SK-MEL-5 (cell line): Measurements from ENCODE around the gene DPP6. TPM values are rescaled to one million over a fixed set of nuclear protein-coding genes. Genes with fewer than 3 reads are reported as not detected.

Source experiments
- DNase-seq: peaks from one replicate; pipeline ENCODE4 v3.0.0-alpha.2; 2016; ENCODE audit warnings: low read depth, low spot score
- in situ Hi-C: cut with HindIII; loops from 2 replicates; pipeline ENCODE4 v1.10.0; 2016; ENCODE audit warnings: low sequenced_read_pairs, high pct_unique_total_duplicates, low pct_unique_long_range_greater_than_20kb
- total RNA-seq: library from RNA; depleted of rRNA; stranded (reverse); fragments of >200 nt; shearing (Covaris generic); gene quantifications from 2 replicates; pipeline ENCODE4 v1.2.3, GENCODE V29; 2014

DPP6 gene
- total RNA-seq, 1 experiment from 2014 or later, result 0.87 TPM

DNA sequence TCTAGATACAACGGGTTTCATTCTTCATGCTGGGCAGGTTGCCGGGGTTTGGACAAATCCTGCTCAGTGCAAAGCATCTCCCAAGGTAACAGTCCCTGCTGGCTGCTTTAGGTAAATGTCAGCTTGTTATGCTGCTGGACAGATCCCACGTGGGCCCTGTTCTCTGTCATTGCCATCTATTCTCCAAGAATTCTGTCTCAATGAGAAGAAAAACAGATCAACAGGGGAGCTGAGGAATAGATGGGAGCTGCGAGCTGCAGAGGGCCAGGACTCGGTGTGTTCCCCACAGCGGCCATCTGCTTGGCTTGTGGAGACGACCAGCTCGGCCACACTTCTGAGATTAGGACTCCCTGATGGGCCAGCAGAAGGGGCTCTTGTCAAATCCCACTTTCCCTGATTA, 235.2 kb downstream of the DPP6 start:
- in situ Hi-C loops, result no loop called here
- DNase-seq, result no peak

DNA sequence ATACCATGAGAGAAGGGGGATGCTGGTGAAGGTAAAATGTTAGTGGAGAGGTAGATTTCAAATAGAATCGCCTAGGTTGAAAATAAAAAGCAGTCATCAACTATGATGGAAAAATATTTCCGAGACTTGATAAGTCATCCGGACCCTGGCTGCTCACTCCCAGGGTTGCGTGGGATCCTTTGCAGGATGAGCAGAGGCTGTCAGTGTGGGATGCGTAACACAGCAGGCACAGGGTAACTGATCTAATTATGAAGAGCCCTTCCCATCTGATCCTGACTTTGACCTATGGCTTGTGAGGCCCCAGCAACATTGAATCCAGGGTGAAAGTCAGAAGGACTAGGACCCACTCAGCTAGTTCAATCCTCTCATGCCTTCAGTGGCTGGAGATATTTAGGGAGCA, 236.9 kb downstream of the DPP6 start:
- no peak for DNase-seq
- in situ Hi-C loops, result no loop called here

DNA sequence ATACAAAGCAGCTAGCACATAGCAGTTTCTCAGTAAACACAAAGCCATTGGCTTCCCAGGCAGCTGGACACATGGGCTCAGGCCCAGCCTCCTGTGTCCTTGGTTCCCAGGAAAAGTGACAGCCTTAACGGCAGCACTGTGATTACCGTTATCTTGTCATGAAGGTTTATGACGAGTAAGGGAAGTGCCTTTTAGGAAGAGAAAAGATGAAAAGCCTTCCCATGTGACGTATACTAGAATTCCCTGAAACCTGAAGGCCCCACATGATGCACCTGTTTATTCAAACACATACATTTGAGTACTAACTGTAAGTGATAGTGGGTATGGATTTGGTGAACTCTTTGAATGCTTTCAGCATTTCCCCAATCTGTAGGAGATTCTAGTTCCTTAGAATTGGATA, 244.2 kb downstream of the DPP6 start:
- no peak for DNase-seq
- in situ Hi-C loops, result no loop called here

DNA sequence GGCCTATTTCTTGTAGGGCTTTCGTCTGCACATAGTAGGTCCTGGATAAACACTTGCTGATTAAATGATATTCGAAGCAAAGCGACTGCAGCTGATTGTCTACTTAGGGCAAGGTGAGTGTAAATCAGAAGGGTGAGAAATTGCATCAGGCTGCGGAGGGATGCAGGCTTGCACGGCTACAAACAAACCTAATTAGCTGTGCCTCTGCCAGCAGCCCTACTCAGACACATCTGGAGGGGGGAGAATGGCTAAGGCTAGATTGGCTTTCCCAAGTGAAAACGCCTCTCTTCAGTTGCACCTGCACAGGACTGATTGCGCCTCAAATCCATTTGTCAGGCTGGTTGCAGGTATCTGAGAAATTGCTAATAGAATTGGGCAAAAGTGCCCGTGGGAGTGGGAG, 247.5 kb downstream of the DPP6 start:
- DNase-seq, result no peak
- in situ Hi-C loops, result no loop called here

DNA sequence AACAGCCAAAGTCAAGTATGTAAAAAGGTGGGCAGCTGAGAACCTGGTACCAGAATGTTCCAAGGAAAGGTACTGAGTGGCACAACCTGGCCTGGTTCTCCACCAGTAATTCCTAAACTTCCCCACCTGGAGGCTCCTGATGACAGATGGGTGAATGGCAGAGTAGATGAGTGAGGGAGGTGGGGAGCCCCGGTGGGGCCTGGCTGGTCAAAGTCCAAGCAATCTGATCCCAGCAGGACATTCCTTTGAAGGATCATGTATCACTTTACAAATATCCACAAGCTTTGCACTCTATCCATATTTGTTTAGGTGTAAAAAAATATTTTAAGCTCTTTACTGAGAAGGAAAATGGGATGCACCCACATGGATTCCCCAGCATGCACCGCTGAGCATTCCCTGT, 250.2 kb downstream of the DPP6 start:
- no peak for DNase-seq
- in situ Hi-C loops, result no loop called here

DNA sequence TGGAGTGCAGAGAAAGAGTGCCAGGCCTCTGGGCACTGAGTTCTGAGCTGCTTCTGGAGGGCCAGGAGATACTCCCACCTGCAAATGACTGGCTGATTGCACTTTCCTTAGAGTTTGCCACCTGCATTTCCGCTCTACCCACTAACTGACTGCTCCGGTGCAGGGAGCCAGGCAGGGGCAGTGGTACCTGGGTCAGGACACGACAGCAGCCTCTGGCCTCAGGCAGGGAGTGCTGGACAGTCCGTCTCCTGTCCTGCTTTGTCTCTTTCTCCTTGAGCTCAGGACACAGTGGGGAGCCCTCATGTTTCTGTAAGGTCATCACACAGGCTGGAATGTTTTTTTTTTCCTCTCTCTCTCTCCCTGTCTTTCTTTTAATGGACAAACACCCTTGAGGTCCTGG, 252.0 kb downstream of the DPP6 start:
- in situ Hi-C loops, result no loop called here

DNA sequence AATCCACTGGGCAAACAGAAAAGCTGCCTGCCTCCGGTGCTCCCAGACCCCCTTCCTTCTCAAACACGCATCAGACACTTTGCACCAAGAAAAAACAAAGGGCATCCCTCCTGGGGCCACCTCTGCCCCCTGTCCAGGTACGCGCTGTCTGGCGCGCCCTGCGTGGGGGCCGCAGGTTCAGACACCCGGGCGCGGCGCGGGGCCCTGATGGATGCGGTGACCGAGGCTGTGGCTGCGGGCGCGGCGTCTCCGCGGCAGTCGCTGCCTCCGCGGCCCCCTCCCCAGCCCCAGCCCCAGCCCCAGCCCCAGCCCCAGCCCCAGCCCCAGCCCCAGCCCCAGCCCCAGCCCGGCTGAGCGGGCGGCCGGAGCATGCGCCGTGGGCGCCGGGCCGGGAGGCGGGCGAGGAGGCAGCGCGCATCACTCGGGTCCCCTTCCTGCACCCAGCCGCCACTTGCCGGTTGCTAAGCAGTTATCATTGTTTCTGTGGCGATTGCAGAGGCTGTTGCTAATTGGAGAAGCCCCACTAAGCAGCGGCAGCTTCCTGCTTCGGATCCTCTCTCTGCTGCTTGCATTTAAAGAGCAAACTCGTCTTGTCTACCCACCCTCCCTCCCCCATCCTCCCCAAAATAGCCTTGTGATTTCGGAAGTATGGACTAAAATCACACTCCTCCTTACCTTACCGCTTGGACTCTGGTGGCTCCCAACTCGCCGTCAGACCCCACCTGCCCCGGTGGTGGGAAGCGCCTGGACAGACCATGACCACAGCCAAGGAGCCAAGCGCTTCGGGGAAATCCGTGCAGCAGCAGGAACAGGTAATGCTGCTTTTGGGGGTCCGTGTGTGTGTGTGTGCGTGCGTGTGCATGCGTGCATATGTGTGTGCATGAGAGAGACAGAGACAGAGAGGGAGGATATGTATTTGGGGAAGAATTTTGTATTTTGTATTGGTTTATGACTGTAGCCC, 252.8 kb downstream of the DPP6 start:
- in situ Hi-C loops, result no loop called here
- no peak for DNase-seq

More for the DNA sequence above, 252.0 kb downstream of the DPP6 start:
- no peak for DNase-seq

DNA sequence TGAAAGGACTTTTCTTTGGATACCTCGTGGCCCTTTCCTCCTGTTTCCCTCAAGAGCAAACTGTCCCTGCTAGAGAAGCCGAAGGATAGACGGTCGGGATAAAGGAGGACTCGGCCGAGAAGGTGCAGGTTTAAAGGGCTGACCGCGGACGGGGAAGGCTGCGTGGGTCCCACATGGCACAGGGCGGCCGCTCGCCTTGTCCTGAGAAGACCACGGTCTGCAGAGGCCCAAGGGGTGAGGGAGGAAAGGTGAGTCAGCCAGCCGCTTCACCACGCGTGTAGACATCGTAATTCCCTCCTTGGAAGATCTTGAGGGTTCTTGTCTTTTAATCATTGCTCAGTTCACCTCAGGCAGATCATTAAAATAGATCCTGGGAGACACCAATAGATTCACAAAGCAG, 253.8 kb downstream of the DPP6 start:
- in situ Hi-C loops, result no loop called here
- no peak for DNase-seq

DNA sequence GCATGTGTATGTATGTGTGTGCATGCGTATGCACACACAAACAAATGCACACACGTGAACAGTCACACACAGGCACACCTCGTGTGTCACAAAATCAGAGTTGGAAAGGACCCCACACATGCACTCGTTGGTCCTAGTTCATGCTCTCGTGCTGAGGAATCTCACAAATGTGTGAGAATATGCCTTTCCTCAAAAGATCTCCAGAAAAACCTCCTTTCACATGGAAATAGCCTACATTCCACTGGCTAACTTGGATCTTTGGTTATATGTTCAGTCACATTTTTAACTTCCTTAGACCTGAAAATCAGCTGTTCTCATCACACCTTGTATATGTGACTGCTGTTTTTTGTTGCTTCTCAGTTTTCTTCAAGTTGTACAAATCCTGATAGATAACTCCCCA, 256.7 kb downstream of the DPP6 start:
- DNase-seq, result no peak
- in situ Hi-C loops, result no loop called here

DNA sequence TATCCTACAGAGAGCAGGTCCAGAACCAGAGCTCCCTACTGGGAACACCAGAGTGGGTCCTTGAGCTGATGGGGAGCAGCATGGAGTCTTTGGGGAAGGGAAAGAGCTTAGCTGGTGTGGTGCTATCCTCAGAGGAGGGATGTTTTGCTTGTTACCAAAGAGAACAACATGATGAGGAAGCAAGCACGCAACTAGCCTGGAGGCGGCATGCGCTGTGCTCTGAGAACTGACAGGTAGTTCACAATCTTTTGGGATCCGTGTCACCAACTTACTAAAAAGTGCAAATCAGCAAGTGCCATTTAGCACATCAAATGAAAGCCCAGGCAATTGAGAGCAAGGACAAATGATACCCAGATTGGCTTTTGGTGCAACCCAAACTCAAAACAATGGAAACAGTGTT, 257.9 kb downstream of the DPP6 start:
- in situ Hi-C loops, result no loop called here
- no peak for DNase-seq

DNA sequence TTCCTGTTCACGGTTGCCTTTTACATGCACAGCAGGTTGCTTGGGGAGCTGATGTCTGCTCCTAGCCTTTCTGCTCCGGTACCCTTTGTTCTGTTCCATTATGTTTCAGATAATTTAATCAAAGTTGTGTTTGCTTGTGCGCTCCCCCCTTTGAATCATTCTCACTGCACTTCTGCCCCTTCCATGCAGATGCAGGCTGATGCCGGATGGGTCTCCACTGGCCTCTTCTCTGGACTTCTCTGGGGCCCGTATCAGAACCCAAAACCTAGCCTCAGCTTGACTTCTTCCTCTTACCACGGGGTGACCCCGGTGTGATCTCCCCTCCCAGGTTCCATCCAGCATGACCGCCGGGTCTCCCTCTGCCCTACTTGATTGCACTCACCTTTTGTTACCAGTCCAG, 272.0 kb downstream of the DPP6 start:
- DNase-seq, result no peak
- in situ Hi-C loops, result no loop called here

DNA sequence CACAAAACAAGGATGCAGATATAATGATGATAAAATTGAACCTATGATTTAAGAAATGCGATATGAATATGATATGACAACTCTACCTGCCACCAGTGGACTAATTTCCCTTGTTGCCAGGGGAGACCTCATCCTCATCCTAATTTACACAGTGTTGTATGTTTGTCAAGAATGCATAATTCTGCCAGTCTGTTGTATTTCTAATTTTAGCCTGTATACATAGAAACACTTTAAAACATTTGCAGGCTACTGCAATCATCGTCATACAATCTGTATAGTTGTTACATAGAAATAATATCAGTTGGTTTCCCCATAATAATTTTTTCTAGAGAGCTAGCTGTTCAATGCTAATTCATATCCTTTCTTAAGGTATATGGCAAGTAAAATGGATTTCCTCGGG, 274.2 kb downstream of the DPP6 start:
- DNase-seq, result no peak
- in situ Hi-C loops, result no loop called here

DNA sequence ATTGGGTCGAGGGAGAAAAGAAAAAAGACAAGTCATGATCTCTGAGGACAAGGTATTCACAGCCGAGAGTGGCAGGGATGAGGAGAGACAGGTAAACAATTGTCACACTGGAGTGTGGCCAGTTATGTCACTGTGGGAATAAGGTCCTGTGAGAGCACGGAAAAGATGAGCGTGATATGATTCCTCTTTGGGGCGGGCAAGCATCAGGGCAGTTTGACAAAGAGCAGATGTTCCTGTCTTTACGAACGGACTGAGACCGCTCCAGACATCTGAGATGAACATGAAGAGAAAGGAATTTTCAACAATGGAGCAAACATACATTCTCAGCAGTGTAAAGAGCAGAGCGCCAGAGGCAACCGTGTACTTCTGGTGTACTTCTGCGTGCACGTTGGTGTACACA, 278.1 kb downstream of the DPP6 start:
- in situ Hi-C loops, result no loop called here

DNA sequence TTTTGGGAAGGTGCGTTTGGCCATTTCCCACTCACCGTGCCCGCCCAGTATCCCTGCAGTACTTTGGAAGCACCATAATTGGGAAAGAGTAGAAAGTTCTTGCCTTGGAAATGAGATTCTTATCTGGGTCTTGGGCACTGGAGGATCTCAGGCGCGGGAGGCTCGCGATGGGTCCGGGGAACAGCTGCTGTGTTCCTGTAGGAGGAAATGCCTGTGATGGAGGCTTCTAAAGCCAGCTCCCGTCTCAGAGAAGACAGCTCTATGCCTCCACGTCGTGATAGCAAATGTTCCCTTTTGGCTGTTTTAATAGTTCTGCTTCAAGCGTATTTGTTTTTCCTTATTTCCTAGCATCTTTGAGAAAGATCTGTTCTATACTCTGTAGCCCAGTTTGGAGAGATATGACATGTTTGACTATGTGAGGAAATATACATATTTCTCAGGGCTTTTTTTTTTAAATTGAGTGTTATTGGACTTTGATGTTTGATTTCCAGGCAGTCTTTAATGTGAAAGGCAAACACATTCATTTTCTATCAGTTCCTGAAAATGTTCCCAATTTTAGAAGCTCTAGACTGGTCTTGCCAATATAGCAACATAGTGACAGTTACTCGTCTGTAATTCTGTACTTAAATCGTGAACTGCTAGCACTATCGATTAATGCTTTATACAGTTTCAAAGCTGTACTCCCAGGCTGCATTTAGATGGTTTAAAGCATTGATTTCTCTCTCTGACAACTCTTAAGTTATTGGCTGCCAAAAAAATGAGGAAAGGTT, 280.8 kb downstream of the DPP6 start:
- in situ Hi-C loops, result no loop called here
- no peak for DNase-seq

More for the DNA sequence above, 278.1 kb downstream of the DPP6 start:
- no peak for DNase-seq

DNA sequence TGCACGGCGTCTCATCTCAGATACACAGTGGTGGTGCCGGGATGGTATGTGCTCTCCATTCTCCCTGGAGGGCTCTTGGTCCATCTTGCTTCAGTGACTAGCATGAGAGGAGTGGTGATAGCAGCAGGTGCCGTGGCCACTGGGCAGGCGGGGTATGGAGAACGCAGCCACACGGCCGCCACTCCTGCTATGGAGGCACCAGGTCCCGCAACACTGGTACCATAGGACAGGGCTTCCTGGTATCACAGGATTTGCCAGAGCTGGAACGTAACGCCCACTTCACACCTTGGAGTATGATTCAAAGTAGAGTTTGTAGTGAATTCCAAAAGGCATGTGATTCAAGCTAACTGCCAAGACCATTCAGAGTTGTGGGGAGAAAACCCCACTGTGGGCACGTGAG, 284.1 kb downstream of the DPP6 start:
- DNase-seq, result no peak
- in situ Hi-C loops, result no loop called here

DNA sequence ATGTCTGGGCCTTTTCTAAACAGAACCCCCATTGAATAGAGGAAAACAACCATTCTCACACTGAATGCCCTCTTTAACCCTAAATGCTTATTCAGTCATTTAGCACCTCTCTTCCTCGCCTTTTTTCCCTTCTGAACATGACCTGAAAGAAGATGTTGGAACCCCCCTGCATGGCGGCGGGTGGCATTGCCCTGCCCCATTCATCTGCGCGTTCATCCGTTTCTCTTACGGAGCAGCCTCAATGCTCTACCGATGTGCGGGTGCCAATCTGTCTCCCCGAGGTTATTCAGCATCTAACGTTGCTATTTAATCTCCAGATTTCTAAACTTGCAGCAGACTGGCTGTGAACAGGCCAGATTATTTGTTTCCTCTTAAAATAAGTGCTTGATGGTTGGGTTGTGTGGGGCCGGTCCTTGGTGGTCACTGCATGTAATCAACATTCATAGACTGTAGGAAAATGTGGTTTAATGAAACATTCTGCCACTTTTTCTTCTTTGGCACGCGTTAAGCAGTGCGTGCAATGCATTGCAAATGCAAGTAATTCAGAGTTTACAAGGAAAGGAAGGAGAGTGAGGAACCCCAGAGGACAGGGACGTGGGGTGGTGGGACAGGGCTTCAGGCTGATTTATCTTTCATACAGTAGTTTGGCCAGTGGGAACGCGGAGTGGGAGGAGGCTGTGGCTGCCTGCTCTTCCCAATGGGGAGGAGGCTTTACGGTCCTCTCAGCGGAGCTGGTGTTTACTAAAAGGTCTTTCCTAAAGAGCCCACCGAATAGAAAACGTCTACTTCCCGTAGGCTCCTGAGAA, 286.7 kb downstream of the DPP6 start:
- no peak for DNase-seq
- in situ Hi-C loops, result no loop called here

DNA sequence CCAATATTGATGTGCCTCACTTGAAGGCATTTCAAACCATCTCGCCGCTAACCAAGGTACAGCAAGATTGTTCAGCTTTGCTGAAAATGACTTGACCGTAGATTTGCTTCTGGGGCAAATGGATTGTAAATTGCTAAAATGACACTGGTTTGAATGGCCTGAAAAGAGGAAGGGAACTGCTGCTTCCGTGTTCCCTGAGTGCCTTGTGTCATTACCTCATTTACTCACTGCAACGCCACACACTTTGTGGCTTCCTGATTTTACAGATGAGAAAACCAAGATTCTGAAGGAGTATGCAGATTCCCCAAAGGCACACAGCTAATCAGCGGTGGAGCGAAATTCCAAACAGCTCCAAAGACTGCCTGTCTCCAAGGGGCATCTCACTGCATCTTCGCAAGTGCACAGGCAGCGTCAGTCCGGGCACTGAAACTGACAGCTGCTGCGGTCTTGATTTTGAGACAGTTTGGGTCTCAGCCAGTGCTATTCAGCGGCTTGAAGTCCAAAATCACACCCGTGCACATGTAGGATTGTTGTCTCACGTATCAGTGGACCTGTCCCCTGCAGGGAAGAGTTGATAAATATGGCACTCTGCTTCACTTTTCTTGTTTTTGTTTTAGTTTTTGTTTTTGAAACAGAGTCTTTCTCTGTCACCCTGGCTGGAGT, 290.9 kb downstream of the DPP6 start:
- DNase-seq, result no peak
- in situ Hi-C loops, result no loop called here
